Measurements from ENCODE around the gene SPAG9. TPM values are rescaled to one million over a fixed set of nuclear protein-coding genes. Genes with fewer than 3 reads are reported as not detected.

SPAG9 gene
- total RNA-seq, 1 experiment from 2014 or later, result 78.5 TPM

DNA sequence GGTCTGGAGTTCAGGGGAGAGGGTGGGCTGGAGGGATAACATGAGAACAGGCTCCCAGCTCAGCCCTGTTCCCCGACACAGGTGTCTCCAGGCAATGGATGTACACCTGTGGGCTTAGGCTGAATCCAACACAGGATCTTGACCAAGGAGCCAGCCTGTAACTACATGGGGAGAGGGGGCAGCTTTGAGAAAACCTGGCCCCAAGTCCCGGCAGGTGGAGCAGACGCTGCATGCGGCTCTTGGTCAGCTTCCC is 181.2 kb downstream of the SPAG9 start:
- Mint-ChIP-seq H3K4me1 (ENCODE audit: insufficient read depth, unreplicated experiment) (peaks cover 21% of the 10 kb centered on the region), H3K27ac (ENCODE audit: low read depth, unreplicated experiment) (no peak overlapping the region), H3K9me3 (ENCODE audit: unreplicated experiment) (no peaks in the 10 kb centered on the region), H3K27me3 (ENCODE audit: insufficient read depth, unreplicated experiment) (no peaks in the 10 kb centered on the region), H3K36me3 (ENCODE audit: insufficient read depth, unreplicated experiment) (no peaks in the 10 kb centered on the region), H3K4me3 (ENCODE audit: unreplicated experiment) (no peak overlapping the region)
- BruUV-seq (replicated peaks), result no TSS peak
- DNase-seq (ENCODE audit: unreplicated experiment), result no peak
- TF ChIP-seq, protein P1, sequence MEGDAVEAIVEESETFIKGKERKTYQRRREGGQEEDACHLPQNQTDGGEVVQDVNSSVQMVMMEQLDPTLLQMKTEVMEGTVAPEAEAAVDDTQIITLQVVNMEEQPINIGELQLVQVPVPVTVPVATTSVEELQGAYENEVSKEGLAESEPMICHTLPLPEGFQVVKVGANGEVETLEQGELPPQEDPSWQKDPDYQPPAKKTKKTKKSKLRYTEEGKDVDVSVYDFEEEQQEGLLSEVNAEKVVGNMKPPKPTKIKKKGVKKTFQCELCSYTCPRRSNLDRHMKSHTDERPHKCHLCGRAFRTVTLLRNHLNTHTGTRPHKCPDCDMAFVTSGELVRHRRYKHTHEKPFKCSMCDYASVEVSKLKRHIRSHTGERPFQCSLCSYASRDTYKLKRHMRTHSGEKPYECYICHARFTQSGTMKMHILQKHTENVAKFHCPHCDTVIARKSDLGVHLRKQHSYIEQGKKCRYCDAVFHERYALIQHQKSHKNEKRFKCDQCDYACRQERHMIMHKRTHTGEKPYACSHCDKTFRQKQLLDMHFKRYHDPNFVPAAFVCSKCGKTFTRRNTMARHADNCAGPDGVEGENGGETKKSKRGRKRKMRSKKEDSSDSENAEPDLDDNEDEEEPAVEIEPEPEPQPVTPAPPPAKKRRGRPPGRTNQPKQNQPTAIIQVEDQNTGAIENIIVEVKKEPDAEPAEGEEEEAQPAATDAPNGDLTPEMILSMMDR (IDR thresholded peaks at IDR 0.05; ENCODE audit: unreplicated experiment), result no peak
- intact Hi-C loops (cut with micrococcal nuclease), result no loop called here
- CTCF ChIA-PET, result interaction anchor here (0.6 to 2.7 kb wide), 4 partner anchors 10 to 157 kb away, joined by 3 to 14 read pairs (median 6); no protein-coding TSS in a partner anchor
- POLR2A ChIA-PET, result interaction anchor here (0.6 to 1.6 kb wide), 4 partner anchors 10 to 1382 kb away, joined by 3 to 5 read pairs (median 4); no protein-coding TSS in a partner anchor

DNA sequence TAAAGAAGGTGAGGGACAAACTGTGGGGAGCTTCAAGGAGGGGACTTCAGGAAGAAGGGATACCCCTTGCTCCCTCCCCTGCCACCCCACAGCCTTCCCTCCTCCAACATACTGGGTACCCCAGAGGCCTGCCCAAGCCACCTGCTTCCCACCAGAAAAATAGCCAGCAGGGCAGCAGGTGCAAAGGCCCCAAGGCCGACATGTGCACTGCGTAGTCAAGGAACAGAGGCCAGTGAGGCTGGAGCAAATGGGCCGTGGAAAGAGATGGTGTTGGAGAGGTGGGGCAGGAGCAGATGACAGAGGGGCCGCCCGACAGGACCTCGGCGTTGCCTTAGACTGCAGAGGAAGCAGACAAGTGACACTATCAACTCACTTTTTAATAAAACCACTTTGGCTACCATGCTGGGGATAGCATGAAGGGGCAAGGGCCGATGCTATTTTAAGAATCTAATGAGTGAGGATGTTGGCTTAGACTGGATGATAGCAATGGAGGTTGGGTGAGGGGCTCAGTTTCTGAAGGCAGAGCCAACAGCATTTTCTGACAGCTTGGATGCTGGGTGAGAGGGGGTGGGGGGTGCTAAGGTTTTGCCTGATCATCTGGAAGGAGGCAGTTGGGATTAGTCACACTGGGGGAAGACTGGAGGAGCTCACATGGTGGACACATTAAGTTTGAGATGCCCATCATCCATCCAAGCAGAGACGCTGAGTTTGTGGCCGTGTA is 181.7 kb downstream of the SPAG9 start:
- H3K27me3 Mint-ChIP-seq (ENCODE audit: insufficient read depth, unreplicated experiment), result no peaks in the 10 kb centered on the region
- H3K4me1 Mint-ChIP-seq (ENCODE audit: insufficient read depth, unreplicated experiment), result peaks cover 26% of the 10 kb centered on the region
- H3K9me3 Mint-ChIP-seq (ENCODE audit: unreplicated experiment), result no peaks in the 10 kb centered on the region
- DNase-seq (ENCODE audit: unreplicated experiment), result no peak
- ChIA-PET POLR2A (interaction anchor here (0.6 to 1.6 kb wide), 4 partner anchors 11 to 76 kb away, joined by 3 to 5 read pairs (median 3); no protein-coding TSS in a partner anchor), CTCF (interaction anchor here (0.6 to 2.7 kb wide), 4 partner anchors 11 to 156 kb away, joined by 3 to 14 read pairs (median 6); no protein-coding TSS in a partner anchor)
- H3K27ac Mint-ChIP-seq (ENCODE audit: low read depth, unreplicated experiment), result no peak overlapping the region
- TF ChIP-seq, protein P1 (IDR thresholded peaks at IDR 0.05; ENCODE audit: unreplicated experiment), result no peak
- H3K4me3 Mint-ChIP-seq (ENCODE audit: unreplicated experiment), result no peak overlapping the region
- H3K36me3 Mint-ChIP-seq (ENCODE audit: insufficient read depth, unreplicated experiment), result no peaks in the 10 kb centered on the region
- intact Hi-C loops (cut with micrococcal nuclease), result no loop called here
- no TSS peak for BruUV-seq (replicated peaks)

DNA sequence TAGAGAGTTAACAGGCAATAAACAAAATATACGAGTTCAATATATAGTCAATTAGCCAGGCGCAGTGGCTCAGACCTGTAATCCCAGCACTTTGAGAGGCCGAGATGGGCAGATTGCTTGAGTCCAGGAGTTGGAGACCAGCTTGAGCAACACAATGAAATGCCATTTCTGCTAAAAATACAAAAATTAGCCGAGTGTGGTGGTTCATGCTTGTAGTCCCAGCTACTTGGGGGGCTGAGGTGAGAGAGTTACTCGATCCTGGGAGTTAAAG is 184.7 kb downstream of the SPAG9 start:
- intact Hi-C loops (cut with micrococcal nuclease), result no loop called here
- ChIA-PET CTCF (interaction anchor here (0.6 to 4.1 kb wide), 10 partner anchors 12 to 94 kb away, joined by 3 to 23 read pairs (median 4); no protein-coding TSS in a partner anchor), POLR2A (interaction anchor here (0.6 to 4.5 kb wide), 9 partner anchors 10 to 84 kb away, joined by 3 to 171 read pairs (median 4); partner anchors contain the start of gene TOB1)
- TF ChIP-seq, protein P1 (IDR thresholded peaks at IDR 0.05; ENCODE audit: unreplicated experiment), result no peak
- Mint-ChIP-seq H3K36me3 (ENCODE audit: insufficient read depth, unreplicated experiment) (no peaks in the 10 kb centered on the region), H3K9me3 (ENCODE audit: unreplicated experiment) (no peaks in the 10 kb centered on the region), H3K27me3 (ENCODE audit: insufficient read depth, unreplicated experiment) (no peaks in the 10 kb centered on the region), H3K4me3 (ENCODE audit: unreplicated experiment) (no peak overlapping the region), H3K27ac (ENCODE audit: low read depth, unreplicated experiment) (peak overlapping the region; percentile 93), H3K4me1 (ENCODE audit: insufficient read depth, unreplicated experiment) (peaks cover 35% of the 10 kb centered on the region)
- DNase-seq (ENCODE audit: unreplicated experiment), result no peak
- TSS peak; percentile 83 for BruUV-seq (replicated peaks)

DNA sequence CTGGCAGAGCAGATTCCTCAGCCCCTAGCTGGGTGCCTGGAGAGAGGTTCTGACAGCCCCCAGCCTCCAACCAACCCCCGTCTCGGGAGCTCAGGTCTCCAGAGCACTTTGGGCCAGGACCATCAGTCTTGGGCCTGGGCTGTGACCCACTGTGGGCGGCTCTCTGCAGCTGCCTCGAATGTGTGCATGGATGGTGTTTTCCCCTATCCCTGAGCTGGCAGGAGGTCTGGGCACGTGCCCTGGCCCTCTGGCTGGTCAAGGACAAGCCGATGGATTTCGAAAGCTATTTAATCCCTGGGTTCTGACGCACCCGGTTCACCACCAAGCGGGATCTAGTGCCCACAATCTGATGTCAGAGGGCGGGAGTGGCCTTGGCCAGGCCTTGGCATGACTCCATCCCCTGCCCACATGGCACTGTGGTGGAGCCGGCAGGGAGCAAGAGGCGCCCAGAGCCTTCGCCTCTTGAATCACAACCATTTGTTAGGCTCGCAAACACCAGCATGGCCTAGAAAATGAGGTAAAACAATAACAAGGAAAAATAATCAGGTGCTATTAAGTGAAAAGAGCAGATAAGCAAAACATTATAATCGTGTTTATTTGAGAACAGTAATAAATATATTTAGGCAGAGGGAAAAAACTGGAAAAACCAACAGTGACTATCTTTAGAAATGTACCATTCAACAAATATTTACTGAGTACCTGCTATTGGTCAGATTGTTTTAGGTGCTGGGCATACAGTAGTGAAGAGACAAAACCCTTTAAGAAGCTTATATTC is 185.3 kb downstream of the SPAG9 start:
- peak; percentile 99 for DNase-seq (ENCODE audit: unreplicated experiment)
- ChIA-PET CTCF (interaction anchor here (0.6 to 4.1 kb wide), 12 partner anchors 13 to 93 kb away, joined by 3 to 23 read pairs (median 3); no protein-coding TSS in a partner anchor), POLR2A (interaction anchor here (0.6 to 4.5 kb wide), 11 partner anchors 10 to 752 kb away, joined by 3 to 171 read pairs (median 4); partner anchors contain the start of gene TOB1)
- Mint-ChIP-seq H3K9me3 (ENCODE audit: unreplicated experiment) (no peaks in the 10 kb centered on the region), H3K4me3 (ENCODE audit: unreplicated experiment) (peak overlapping the region; percentile 62), H3K4me1 (ENCODE audit: insufficient read depth, unreplicated experiment) (peaks cover 38% of the 10 kb centered on the region), H3K27ac (ENCODE audit: low read depth, unreplicated experiment) (peak overlapping the region; percentile 93), H3K27me3 (ENCODE audit: insufficient read depth, unreplicated experiment) (no peaks in the 10 kb centered on the region), H3K36me3 (ENCODE audit: insufficient read depth, unreplicated experiment) (no peaks in the 10 kb centered on the region)
- intact Hi-C loops (cut with micrococcal nuclease), result no loop called here
- TF ChIP-seq, protein P1 (IDR thresholded peaks at IDR 0.05; ENCODE audit: unreplicated experiment), result no peak
- BruUV-seq (replicated peaks), result no TSS peak
